Cardiac muscle cell (in vitro differentiated cells and primary cell): ENCODE data around the gene NXPH1. TPM values are rescaled to one million over a fixed set of nuclear protein-coding genes. Genes with fewer than 3 reads are reported as not detected.

Experiments used
- DNase-seq, 2 donors: peaks; one replicate each; pipeline versions ENCODE4 v3.0.0 to v3.0.0-alpha.2; 2010 to 2017; ENCODE audit warnings: low read depth in 1 of 2, low spot score in 1 of 2
- H3K27ac ChIP-seq: fragments of 200-600 bp; sonication (generic); 2 replicates; pipeline ENCODE4 v1.5.1; 2016
- H3K27me3 ChIP-seq: fragments of 200-600 bp; sonication (generic); 2 replicates; pipeline ENCODE4 v1.6.0; 2016; ENCODE audit warnings: control low read depth
- H3K36me3 ChIP-seq: fragments of 200-600 bp; sonication (generic); 2 replicates; pipeline ENCODE4 v1.5.1; 2016; ENCODE audit warnings: control low read depth
- H3K4me1 ChIP-seq: fragments of 200-600 bp; sonication (generic); 2 replicates; pipeline ENCODE4 v1.8.1; 2017; ENCODE audit warnings: low read depth, mild to moderate bottlenecking, mixed run types
- H3K4me3 ChIP-seq: fragments of 200-600 bp; sonication (generic); 2 replicates; pipeline ENCODE4 v1.5.1; 2016; ENCODE audit warnings: mild to moderate bottlenecking
- H3K9me3 ChIP-seq: fragments of 200-600 bp; sonication (generic); 2 replicates; pipeline ENCODE4 v1.5.1; 2017; ENCODE audit warnings: low read depth, mild to moderate bottlenecking, control low read depth
- polyA plus RNA-seq: library from polyadenylated mRNA; unstranded; fragments of >200 nt; fragmentation: Nextera tagmentation; extraction: Ambion mirVana; gene quantifications from 2 replicates; pipeline ENCODE4 v1.2.1, GENCODE V29; 2016
- total RNA-seq: library from RNA; depleted of rRNA; stranded (reverse); fragments of >200 nt; gene quantifications from 2 replicates; pipeline ENCODE4 v1.2.3, GENCODE V29; 2016
- TF ChIP-seq, protein P1 (sequence below): IDR thresholded peaks from 2 replicates; pipeline ENCODE4 v1.5.1; 2012; ENCODE audit warnings: low read depth, mild to moderate bottlenecking, low read length

NXPH1 gene
- total and polyA plus RNA-seq, 2 experiments from 2014 or later, result 0.95 to 1.7 TPM

DNA sequence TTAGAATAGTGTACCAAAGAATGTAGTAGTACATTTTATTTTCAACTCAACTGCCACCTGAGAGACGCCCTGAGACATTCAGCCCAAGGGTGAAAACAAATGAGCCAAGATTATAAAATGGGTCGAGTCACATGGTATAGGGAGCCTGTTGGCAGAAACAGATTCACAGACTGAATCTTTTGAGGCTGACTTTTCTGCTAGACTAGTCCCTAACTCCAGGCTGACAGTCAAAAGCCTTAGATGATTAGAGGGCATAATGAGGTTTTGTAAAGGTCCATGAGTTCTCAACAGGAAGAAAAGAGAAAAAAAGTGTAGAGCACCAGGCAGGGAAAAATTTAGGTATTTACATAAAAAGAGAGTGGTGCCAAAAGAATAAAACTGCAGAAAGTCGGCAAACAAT, 128.0 kb downstream of the NXPH1 start:
- Histone ChIP-seq H3K36me3 (no peaks in the 10 kb centered on the region), H3K4me3 (no peak overlapping the region), H3K9me3 (no peaks in the 10 kb centered on the region), H3K27ac (no peak overlapping the region), H3K27me3 (no peaks in the 10 kb centered on the region), H3K4me1 (no peaks in the 10 kb centered on the region)
- no peak for DNase-seq
- TF ChIP-seq, protein P1, sequence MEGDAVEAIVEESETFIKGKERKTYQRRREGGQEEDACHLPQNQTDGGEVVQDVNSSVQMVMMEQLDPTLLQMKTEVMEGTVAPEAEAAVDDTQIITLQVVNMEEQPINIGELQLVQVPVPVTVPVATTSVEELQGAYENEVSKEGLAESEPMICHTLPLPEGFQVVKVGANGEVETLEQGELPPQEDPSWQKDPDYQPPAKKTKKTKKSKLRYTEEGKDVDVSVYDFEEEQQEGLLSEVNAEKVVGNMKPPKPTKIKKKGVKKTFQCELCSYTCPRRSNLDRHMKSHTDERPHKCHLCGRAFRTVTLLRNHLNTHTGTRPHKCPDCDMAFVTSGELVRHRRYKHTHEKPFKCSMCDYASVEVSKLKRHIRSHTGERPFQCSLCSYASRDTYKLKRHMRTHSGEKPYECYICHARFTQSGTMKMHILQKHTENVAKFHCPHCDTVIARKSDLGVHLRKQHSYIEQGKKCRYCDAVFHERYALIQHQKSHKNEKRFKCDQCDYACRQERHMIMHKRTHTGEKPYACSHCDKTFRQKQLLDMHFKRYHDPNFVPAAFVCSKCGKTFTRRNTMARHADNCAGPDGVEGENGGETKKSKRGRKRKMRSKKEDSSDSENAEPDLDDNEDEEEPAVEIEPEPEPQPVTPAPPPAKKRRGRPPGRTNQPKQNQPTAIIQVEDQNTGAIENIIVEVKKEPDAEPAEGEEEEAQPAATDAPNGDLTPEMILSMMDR, result no peak

DNA sequence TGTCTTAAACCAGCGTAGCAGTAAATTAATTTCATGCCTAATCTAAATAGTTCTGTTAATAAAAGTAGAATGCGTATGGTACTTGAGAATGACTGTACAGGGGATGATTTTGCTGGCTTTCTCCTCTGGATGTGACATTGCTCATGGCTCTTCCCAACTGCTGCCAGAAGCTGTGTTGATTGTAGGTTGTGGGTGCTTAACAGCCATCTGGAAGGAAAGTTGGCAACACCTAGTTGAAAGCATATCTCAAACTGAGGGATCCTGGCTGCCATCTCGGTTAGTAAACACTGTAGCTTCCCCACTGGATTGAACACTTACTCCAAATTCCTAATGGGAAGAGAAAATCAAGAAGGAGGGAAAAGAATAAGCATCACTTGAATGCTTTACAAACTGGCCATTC, 130.9 kb downstream of the NXPH1 start:
- Histone ChIP-seq H3K27ac (no peak overlapping the region), H3K36me3 (no peaks in the 10 kb centered on the region), H3K4me1 (no peaks in the 10 kb centered on the region), H3K27me3 (no peaks in the 10 kb centered on the region), H3K9me3 (no peaks in the 10 kb centered on the region), H3K4me3 (no peak overlapping the region)
- no peak for DNase-seq
- TF ChIP-seq, protein P1, result no peak

DNA sequence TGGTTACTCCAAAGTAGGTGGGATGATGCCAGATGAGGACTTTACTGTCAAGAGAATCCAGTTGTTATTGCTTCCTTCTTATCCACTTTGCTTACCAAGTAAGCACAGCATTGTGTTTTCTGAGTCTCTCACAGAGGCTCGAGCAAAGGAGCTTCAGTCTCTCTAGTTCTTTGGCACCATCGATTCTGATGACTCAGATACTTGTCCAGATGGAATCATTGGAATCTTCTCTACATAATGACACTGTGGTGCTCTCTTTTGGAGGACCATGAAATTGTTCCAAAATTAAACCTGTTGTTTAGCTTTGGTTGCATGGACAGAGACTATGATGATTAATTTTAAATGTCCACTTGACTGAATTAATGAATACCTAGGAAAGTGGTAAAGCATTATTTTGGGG, 132.6 kb downstream of the NXPH1 start:
- TF ChIP-seq, protein P1, result no peak
- Histone ChIP-seq H3K4me1 (no peaks in the 10 kb centered on the region), H3K27ac (no peak overlapping the region), H3K4me3 (no peak overlapping the region), H3K9me3 (no peaks in the 10 kb centered on the region), H3K36me3 (no peaks in the 10 kb centered on the region), H3K27me3 (no peaks in the 10 kb centered on the region)
- no peak for DNase-seq

DNA sequence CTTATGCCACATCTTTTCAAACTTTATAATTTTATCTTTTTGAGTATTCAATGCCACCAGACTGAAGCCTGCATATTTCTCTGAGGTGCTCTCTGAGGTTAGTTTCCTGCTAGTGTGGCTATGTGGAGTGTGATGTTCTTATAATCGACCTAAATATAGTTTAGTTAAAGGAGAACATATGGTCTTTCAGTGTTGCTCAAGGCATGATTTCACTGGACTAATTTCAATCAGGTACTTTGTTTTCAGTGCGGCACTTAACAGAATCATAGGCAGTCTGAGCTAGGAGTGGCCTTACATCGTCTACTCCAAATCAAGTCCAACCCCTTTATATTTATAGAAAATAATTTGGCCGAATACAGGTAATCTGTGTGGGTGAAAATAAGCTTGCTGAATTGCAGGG, 134.2 kb downstream of the NXPH1 start:
- no peak overlapping the region for H3K4me3 ChIP-seq
- H3K27ac ChIP-seq, result no peak overlapping the region

DNA sequence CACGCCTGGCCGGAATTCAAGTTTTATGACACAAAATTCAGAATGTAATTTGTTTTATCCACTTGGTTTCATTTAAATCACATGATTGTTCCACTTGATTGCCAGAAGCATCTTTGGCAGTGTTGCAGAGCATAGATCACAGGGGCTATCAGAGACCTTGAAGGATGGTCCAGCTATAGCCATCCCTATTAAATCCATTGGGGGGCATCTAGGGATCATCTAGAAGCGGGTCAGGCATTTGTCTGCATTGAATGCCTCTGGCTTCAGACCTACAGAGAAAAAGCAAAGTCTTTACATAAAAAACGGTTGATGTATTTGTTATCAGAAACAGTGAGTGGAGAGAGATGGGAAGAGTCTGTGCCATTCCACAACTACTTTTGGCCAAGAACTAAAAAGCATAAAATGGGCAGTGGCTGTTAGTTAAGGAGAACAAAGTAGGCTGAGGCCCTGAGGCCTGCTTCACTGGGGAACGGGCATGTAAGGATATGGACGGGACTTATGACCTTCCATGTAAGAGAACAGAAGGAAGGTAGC, 146.3 kb downstream of the NXPH1 start:
- no peaks in the 10 kb centered on the region for H3K36me3 ChIP-seq
- no peaks in the 10 kb centered on the region for H3K4me1 ChIP-seq
- H3K27ac ChIP-seq, result no peak overlapping the region
- TF ChIP-seq, protein P1, result no peak
- no peaks in the 10 kb centered on the region for H3K9me3 ChIP-seq
- no peak overlapping the region for H3K4me3 ChIP-seq
- no peak for DNase-seq
- H3K27me3 ChIP-seq, result no peaks in the 10 kb centered on the region

More for the DNA sequence above, 134.2 kb downstream of the NXPH1 start:
- no peaks in the 10 kb centered on the region for H3K36me3 ChIP-seq
- no peaks in the 10 kb centered on the region for H3K9me3 ChIP-seq
- TF ChIP-seq, protein P1, result no peak
- H3K27me3 ChIP-seq, result no peaks in the 10 kb centered on the region
- no peaks in the 10 kb centered on the region for H3K4me1 ChIP-seq
- no peak for DNase-seq

DNA sequence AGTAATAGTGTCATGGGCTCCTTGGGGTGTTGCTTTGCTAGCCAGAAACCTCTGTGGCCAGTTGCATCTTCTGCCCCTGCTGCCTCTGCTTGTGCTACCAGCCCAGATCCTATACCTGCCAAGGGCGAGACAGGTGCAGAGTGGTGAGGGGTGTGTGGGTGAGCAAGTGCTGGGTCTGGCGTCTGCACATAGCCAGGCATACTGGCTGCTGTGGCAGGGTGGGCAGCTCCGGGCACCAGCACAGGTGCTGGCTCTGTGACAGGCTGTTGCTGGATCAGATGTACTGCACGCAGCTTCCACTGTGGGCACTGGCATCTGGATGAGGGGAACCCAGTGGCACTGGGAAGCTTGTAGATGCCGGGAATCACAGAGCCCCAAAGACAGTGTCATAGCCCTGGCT, 148.4 kb downstream of the NXPH1 start:
- DNase-seq, result no peak
- H3K4me3 ChIP-seq, result no peak overlapping the region
- H3K9me3 ChIP-seq, result no peaks in the 10 kb centered on the region
- H3K36me3 ChIP-seq, result no peaks in the 10 kb centered on the region
- H3K27ac ChIP-seq, result no peak overlapping the region
- no peaks in the 10 kb centered on the region for H3K4me1 ChIP-seq
- TF ChIP-seq, protein P1, result no peak
- no peaks in the 10 kb centered on the region for H3K27me3 ChIP-seq
